ENCODE measurements around the gene HNRNPF. TPM values are rescaled to one million over a fixed set of nuclear protein-coding genes. Genes with fewer than 3 reads are reported as not detected.

The HNRNPF gene
- total RNA-seq, 1 experiment from 2014 or later, result 333 TPM

- BruUV-seq (replicated peaks), result no TSS peak
- POLR2A ChIA-PET, result no interaction called here
Measured at GRCh38 chr10:43430926-43431663, 22.1 kb upstream of the HNRNPF start.

More at GRCh38 chr10:43430926-43431663, 22.1 kb upstream of the HNRNPF start:
- Histone ChIP-seq H3K79me2 (ENCODE audit: insufficient read depth, low read length) (peaks cover 2% of the 10 kb centered on the region), H3K4me2 (ENCODE audit: low read length) (no peak overlapping the region), H4K20me1 (ENCODE audit: insufficient read depth) (no peaks in the 10 kb centered on the region), H3K4me1 (ENCODE audit: control insufficient read depth in 1 of 2, insufficient read depth in 2 of 2, low read length in 2 of 2) (peaks cover 10 to 12% of the 10 kb centered on the region in 2 experiments; a peak in 3 of 4 replicates), H3K27me3 (ENCODE audit: insufficient read depth, low read length) (no peaks in the 10 kb centered on the region), H3K9ac (ENCODE audit: low read length) (no peak overlapping the region), H3K9me3 (ENCODE audit: control insufficient read depth in 1 of 2, insufficient read depth in 1 of 2, low read depth in 1 of 2, low read length in 2 of 2) (no peaks in the 10 kb centered on the region), H3K4me3 (replicated peaks in 1 of 2; ENCODE audit: low read depth in 1 of 2, low read length in 2 of 2) (no peak overlapping the region), H2AFZ (ENCODE audit: low read depth, low read length, poor library complexity, severe bottlenecking) (no peak overlapping the region), H3K36me3 (ENCODE audit: control insufficient read depth in 1 of 2, insufficient read depth in 2 of 2, low read length in 2 of 2) (no peaks in the 10 kb centered on the region), H3K9me2 (ENCODE audit: insufficient read depth) (no peaks in the 10 kb centered on the region), H3K27ac (ENCODE audit: low read depth, low read length) (no peak overlapping the region)
- DNase-seq (ENCODE audit: low read depth, low spot score) (no peak), ATAC-seq (0 out of 2 replicates have a peak, but pooled peaks have one; percentile 37)
- TF ChIP-seq SP1 (IDR thresholded peaks at IDR 0.05; ENCODE audit: low read depth) (no peak), CEBPB (IDR thresholded peaks at IDR 0.05; ENCODE audit: low read depth) (no peak), ELF1 (IDR thresholded peaks at IDR 0.05; ENCODE audit: borderline replicate concordance, low read depth) (no peak), ZBTB33 (IDR thresholded peaks at IDR 0.05; ENCODE audit: extremely low read depth, insufficient replicate concordance, low read length) (no peak), EZH2phosphoT487 (IDR thresholded peaks at IDR 0.05; ENCODE audit: borderline replicate concordance) (no peak), FOSL1 (IDR thresholded peaks at IDR 0.05; ENCODE audit: low read depth) (no peak), TCF7L2 (IDR thresholded peaks at IDR 0.05; ENCODE audit: borderline replicate concordance, extremely low read depth, insufficient read depth, insufficient read length) (no peak), CBX3 (IDR thresholded peaks at IDR 0.05; ENCODE audit: low read depth) (no peak), CTCF (IDR thresholded peaks at IDR 0.05 in 2 of 3, conservative IDR thresholded peaks at IDR 0.05 in 1 of 3; ENCODE audit: borderline replicate concordance in 1 of 3, insufficient read depth in 1 of 3, low read depth in 2 of 3, low read length in 2 of 3) (no peak), SRF (IDR thresholded peaks at IDR 0.05; ENCODE audit: low read depth) (no peak)
- intact Hi-C loops (cut with micrococcal nuclease), result no loop called here
- ChIA-PET CTCF (no interaction called here), RAD21 (ENCODE audit: low non-redundant PET in 1 of 2, low total read pairs in 2 of 2, uncharacterized antibody in 2 of 2, unreplicated experiment in 2 of 2) (no interaction called here)
